Measurements from ENCODE around the gene SRD5A1. TPM values are rescaled to one million over a fixed set of nuclear protein-coding genes. Genes with fewer than 3 reads are reported as not detected.

SRD5A1 gene
- total and polyA plus RNA-seq, 8 donors, result 1.3 to 12.8 (median 4.2) TPM; not detected in 1

DNA sequence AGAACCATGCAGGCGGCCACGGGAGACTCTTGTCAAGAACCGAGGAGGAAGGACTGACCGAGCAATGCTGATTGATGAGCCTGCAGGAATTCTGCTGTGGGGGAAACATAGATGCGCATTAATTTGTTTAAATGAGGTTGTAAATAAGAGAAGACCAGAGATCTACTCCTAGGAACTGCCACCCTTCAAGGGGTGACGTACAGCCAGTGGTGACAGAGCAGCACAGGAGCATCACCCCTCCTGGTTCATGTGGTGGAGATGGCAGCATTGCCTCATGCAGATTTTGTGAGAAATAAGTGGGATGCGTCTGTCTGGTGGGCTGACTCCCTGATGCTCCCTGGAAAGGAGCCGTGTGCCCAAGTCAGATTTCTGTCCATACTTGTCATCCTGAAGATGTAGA, 22.2 kb downstream of the SRD5A1 start:
- TF ChIP-seq, protein P1, sequence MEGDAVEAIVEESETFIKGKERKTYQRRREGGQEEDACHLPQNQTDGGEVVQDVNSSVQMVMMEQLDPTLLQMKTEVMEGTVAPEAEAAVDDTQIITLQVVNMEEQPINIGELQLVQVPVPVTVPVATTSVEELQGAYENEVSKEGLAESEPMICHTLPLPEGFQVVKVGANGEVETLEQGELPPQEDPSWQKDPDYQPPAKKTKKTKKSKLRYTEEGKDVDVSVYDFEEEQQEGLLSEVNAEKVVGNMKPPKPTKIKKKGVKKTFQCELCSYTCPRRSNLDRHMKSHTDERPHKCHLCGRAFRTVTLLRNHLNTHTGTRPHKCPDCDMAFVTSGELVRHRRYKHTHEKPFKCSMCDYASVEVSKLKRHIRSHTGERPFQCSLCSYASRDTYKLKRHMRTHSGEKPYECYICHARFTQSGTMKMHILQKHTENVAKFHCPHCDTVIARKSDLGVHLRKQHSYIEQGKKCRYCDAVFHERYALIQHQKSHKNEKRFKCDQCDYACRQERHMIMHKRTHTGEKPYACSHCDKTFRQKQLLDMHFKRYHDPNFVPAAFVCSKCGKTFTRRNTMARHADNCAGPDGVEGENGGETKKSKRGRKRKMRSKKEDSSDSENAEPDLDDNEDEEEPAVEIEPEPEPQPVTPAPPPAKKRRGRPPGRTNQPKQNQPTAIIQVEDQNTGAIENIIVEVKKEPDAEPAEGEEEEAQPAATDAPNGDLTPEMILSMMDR (IDR thresholded peaks at IDR 0.05), result no peak
- TF ChIP-seq POLR2AphosphoS5 (IDR thresholded peaks at IDR 0.05) (no peak), POLR2A (IDR thresholded peaks at IDR 0.05) (no peak), EP300 (IDR thresholded peaks at IDR 0.05) (no peak)
- H3K27ac ChIP-seq, result no peak overlapping the region
- peaks cover 0 to 17% (median 8%) of the 10 kb centered on the region in 4 donors for H3K9me3 ChIP-seq
- no peak overlapping the region for H3K4me3 ChIP-seq
- no peaks in the 10 kb centered on the region for H3K27me3 ChIP-seq
- intact Hi-C loops (cut with DNase I; ENCODE audit: low total_unique reads), result no loop called here
- WGBS, 5 donors, result 94 to 98% (median 97%) methylated on average over 8 of the region's 8 CpGs
- H3K36me3 ChIP-seq, result peaks cover 3 to 82% (median 63%) of the 10 kb centered on the region in 4 donors
- no peaks in the 10 kb centered on the region for H3K4me1 ChIP-seq
- no peak for DNase-seq

- Histone ChIP-seq H3K9me3 (peaks cover 0 to 17% (median 8%) of the 10 kb centered on the region in 4 donors), H3K4me1 (no peaks in the 10 kb centered on the region), H3K4me3 (no peak overlapping the region), H3K27ac (no peak overlapping the region), H3K36me3 (peaks cover 3 to 80% (median 64%) of the 10 kb centered on the region in 4 donors), H3K27me3 (no peaks in the 10 kb centered on the region)
- 96 to 98% (median 97%) methylated on average over 5 of the region's 5 CpGs for WGBS, 5 donors
- no peak for DNase-seq
- TF ChIP-seq POLR2AphosphoS5 (IDR thresholded peaks at IDR 0.05), result no peak
- no peak for TF ChIP-seq EP300 (IDR thresholded peaks at IDR 0.05)
- TF ChIP-seq POLR2A (IDR thresholded peaks at IDR 0.05), result no peak
- TF ChIP-seq, protein P1 (IDR thresholded peaks at IDR 0.05), result no peak
- intact Hi-C loops (cut with DNase I; ENCODE audit: low total_unique reads), result no loop called here
These were observed 23.4 kb downstream of the SRD5A1 start for GRCh38 chr5:6656680-6657079.

DNA sequence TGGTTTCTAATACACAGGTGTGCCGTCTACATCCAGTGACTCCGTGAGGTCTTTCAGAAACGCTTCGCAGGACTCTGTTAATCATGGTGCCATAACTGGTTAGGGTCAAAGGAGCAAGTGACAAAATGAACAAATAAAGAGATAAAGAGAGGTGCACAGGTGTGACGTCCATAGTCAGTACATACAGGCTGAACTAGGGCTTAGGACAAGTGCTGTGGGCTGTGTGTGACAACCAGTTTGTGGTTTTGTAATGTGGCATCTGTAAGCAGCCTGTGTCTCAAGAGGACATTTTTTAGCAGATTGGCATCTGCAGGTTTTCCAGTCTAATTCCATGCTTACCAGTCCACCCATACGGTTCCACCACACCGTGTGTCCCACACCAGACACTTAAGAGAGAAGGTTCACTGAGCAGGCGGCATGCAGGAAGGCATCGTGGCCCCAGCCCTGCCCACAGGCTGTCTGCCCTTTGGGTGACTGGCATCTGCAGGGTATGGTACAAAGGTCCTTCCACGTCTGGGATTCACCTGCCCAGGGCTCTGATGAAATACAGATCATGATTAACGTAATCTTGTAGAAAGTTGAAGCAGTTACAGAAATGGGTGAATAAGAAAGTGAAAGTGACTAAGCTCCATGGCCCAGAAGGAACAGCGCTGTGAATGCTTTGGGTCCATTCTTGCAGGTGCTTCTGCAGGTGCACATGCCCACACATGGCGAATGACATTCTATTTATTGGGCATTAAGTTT, 26.9 kb downstream of the SRD5A1 start:
- Histone ChIP-seq H3K9me3 (peaks cover 0 to 17% (median 8%) of the 10 kb centered on the region in 4 donors), H3K4me1 (no peaks in the 10 kb centered on the region), H3K36me3 (peaks cover 3 to 81% (median 64%) of the 10 kb centered on the region in 4 donors), H3K27ac (no peak overlapping the region), H3K27me3 (no peaks in the 10 kb centered on the region), H3K4me3 (no peak overlapping the region)
- no peak for DNase-seq
- TF ChIP-seq EP300 (IDR thresholded peaks at IDR 0.05) (no peak), POLR2A (IDR thresholded peaks at IDR 0.05) (no peak), POLR2AphosphoS5 (IDR thresholded peaks at IDR 0.05) (no peak)
- TF ChIP-seq, protein P1 (IDR thresholded peaks at IDR 0.05), result no peak
- intact Hi-C loops (cut with DNase I; ENCODE audit: low total_unique reads), result no loop called here
- WGBS, 5 donors, result 82 to 92% (median 89%) methylated on average over 13 of the region's 13 CpGs

GRCh38 chr5:6660688-6661087, 27.4 kb downstream of the SRD5A1 start:
- H3K36me3 ChIP-seq, result peaks cover 3 to 76% (median 60%) of the 10 kb centered on the region in 4 donors
- DNase-seq, result no peak
- H3K9me3 ChIP-seq, result peaks cover 0 to 17% (median 8%) of the 10 kb centered on the region in 4 donors
- H3K4me1 ChIP-seq, result no peaks in the 10 kb centered on the region
- TF ChIP-seq POLR2A (IDR thresholded peaks at IDR 0.05), result no peak
- H3K4me3 ChIP-seq, result no peak overlapping the region
- intact Hi-C loops (cut with DNase I; ENCODE audit: low total_unique reads), result no loop called here
- WGBS, 5 donors, result 90 to 97% (median 96%) methylated on average over 3 of the region's 3 CpGs
- H3K27ac ChIP-seq, result no peak overlapping the region
- H3K27me3 ChIP-seq, result no peaks in the 10 kb centered on the region

DNA sequence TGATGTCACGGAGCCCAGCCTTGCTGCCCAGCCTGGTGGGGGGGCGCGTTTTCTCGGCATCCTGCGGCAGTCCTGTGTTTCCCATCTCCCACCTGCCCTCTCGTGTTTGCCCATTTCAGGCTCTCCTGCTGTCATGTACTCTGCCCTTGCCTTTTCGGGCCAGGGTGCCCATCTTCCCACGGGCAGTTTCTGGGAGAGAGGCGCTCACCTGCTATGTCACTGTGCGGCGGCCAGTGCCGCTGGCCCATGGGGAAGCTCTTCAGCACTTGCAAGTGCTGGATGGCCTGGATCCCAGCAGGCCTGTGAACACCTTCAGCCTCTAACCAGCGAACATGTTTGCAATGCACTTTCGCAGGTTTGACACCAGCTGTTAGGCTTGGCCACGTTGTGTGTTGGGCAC, 33.5 kb downstream of the SRD5A1 start:
- intact Hi-C loops (cut with DNase I; ENCODE audit: low total_unique reads), result no loop called here
- no peak for DNase-seq
- H3K4me3 ChIP-seq, result no peak overlapping the region
- no peaks in the 10 kb centered on the region for H3K4me1 ChIP-seq
- TF ChIP-seq POLR2AphosphoS5 (IDR thresholded peaks at IDR 0.05) (no peak), EP300 (IDR thresholded peaks at IDR 0.05) (no peak), POLR2A (IDR thresholded peaks at IDR 0.05) (no peak)
- TF ChIP-seq, protein P1 (IDR thresholded peaks at IDR 0.05), result no peak
- no peaks in the 10 kb centered on the region for H3K9me3 ChIP-seq
- H3K27me3 ChIP-seq, result no peaks in the 10 kb centered on the region
- 90 to 97% (median 95%) methylated on average over 11 to 15 of the region's 15 CpGs for WGBS, 5 donors
- no peak overlapping the region for H3K27ac ChIP-seq
- peaks cover 0 to 48% (median 32%) of the 10 kb centered on the region in 4 donors for H3K36me3 ChIP-seq
